Activated T-helper 17 cell treated with anti-CD3 and anti-CD28 coated beads, Interleukin-2, amount 50 U/mL, for 72 hours (primary cell): ENCODE results near the gene CST6. TPM values are rescaled to one million over a fixed set of nuclear protein-coding genes. Genes with fewer than 3 reads are reported as not detected.
"Not testable (repeated sequence)": the region's sequence is repeated elsewhere in the genome, so short reads cannot be mapped to it uniquely, and the experiment has no call there.

ENCODE experiments used
- ATAC-seq: fragments of 150-1000 bp; cut with Tn5 transposase; replicated peaks from 2 replicates; pipeline ENCODE4 v1.10.0; 2021; ENCODE audit warnings: mild to moderate bottlenecking, moderate library complexity
- H3K27ac Mint-ChIP-seq: one replicate; pipeline ENCODE4 v1.8.0; 2022; ENCODE audit warnings: mixed read lengths
- H3K27me3 Mint-ChIP-seq: one replicate; pipeline ENCODE4 v1.8.0; 2022; ENCODE audit warnings: mixed read lengths
- H3K36me3 Mint-ChIP-seq: one replicate; pipeline ENCODE4 v1.8.0; 2022; ENCODE audit warnings: low read depth, mild to moderate bottlenecking, mixed read lengths
- H3K4me1 Mint-ChIP-seq: one replicate; pipeline ENCODE4 v1.8.0; 2022; ENCODE audit warnings: mixed read lengths
- H3K4me3 Mint-ChIP-seq: one replicate; pipeline ENCODE4 v1.8.0; 2022; ENCODE audit warnings: mild to moderate bottlenecking, mixed read lengths
- H3K9me3 Mint-ChIP-seq: one replicate; pipeline ENCODE4 v1.8.0; 2022; ENCODE audit warnings: mixed read lengths
- total RNA-seq, 2 donors: library from RNA; stranded (reverse); gene quantifications; one replicate each; pipeline ENCODE4 v1.2.3, GENCODE V29; 2022

The CST6 gene
- total RNA-seq, 2 donors from 2014 or later: 0.37 TPM; not detected in 1

DNA sequence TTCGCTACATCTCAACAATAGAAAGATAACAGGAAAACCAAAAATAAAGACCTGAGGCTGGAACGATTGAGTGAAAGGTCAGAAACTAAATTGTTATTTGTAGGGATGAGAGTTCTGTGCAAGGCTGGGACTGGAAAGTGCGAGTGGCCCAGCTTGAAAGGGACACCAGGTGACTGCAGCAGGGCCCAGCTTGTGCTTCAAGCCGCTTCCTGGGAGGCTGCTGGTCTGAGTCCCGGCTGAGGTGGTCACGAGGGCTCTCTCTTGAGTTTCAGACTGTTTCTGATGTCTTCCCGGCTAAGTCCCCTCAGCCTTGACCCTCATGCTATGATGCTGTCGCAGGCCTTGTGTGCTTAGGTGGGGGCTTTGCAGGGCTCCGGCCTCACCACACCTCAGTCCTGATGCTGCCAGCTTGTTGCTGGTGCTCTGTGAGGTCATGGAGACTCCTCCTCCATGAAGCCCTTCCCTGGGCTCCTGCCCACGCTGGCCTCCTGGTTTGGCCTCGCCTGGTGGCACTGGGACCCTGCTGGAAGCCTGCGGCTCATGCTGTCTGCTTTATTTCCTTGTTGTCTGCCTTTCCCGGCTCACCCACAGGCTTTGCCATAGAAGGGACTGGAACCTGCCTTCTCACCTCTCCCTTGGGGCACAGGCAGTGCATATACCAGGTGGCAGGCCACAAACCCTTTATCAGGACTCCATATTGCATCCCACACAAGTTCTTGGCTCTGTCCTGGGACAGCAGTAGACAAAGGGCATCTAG, 5.5 kb upstream of the CST6 start:
- H3K4me3 Mint-ChIP-seq: no peak overlapping the region
- H3K27ac Mint-ChIP-seq: no peak overlapping the region
- no peaks in the 10 kb centered on the region for H3K4me1 Mint-ChIP-seq
- H3K9me3 Mint-ChIP-seq: no peaks in the 10 kb centered on the region
- peaks cover 47% of the 10 kb centered on the region for H3K36me3 Mint-ChIP-seq
- no peak for ATAC-seq
- H3K27me3 Mint-ChIP-seq: no peaks in the 10 kb centered on the region

DNA sequence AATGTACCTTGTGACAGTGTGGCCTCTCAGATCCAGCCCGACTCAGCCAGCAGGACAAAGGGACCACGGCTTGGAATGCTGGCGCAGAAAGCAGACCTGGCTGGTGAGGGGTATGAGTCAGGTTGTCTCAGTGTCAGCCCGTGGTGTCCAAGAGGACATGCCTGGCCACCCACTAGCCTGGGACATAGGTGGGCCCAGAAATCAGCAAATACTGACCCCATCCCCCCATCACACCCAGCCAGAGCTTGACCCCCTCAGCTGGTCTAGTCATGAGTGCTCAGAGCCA, 5.0 kb upstream of the CST6 start:
- ATAC-seq: no peak
- no peaks in the 10 kb centered on the region for H3K4me1 Mint-ChIP-seq
- H3K27me3 Mint-ChIP-seq: no peaks in the 10 kb centered on the region

DNA sequence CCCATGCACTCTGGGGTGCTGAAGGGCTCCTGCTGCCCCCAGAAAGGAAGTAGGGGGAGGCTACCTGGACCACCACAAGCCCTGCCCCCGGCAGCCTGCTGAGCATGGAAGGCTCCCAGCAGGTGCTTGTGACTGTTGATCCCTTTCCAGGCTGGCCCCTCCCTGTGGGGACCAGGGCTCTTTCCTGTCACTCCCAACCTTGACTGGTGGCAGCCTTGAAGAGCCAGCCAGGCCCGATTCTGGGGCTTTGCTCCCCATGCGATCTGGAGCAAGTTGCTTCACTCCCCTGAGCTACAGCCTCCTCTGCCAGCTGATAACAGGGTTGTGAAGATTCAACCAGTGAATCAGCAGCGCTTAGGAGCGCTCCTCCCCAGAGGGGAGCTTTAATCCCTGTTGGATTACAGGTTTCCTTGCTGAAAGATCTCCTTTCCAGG, 4.6 kb upstream of the CST6 start:
- Mint-ChIP-seq H3K27ac (no peak overlapping the region), H3K4me3 (no peak overlapping the region), H3K27me3 (no peaks in the 10 kb centered on the region), H3K36me3 (peaks cover 38% of the 10 kb centered on the region), H3K9me3 (no peaks in the 10 kb centered on the region), H3K4me1 (no peaks in the 10 kb centered on the region)
- ATAC-seq: no peak

More for the DNA sequence above, 5.0 kb upstream of the CST6 start:
- Mint-ChIP-seq H3K27ac (no peak overlapping the region), H3K9me3 (no peaks in the 10 kb centered on the region), H3K36me3 (peaks cover 42% of the 10 kb centered on the region), H3K4me3 (no peak overlapping the region)

DNA sequence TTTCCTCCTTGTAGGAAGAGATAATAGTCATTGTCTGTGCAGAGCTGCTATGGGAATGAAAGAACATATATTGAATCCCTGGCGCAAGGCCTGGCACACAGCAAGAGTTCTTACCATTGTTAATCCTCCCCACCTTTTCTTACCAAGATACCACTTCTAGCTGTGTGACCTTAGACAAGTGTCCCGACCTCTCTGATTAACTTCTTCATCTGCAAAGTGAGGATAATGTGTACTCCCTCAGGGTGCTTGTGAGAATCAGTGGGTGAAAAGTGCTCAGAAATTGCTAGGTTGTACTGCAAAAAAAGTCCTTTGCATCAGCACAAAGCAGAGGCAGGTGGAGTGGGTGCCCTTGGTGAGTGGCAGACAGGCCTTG, 3.7 kb upstream of the CST6 start:
- peaks cover 29% of the 10 kb centered on the region for H3K36me3 Mint-ChIP-seq
- H3K27ac Mint-ChIP-seq: peak overlapping the region; percentile 33
- no peak overlapping the region for H3K4me3 Mint-ChIP-seq
- no peaks in the 10 kb centered on the region for H3K9me3 Mint-ChIP-seq
- no peak for ATAC-seq
- H3K4me1 Mint-ChIP-seq: no peaks in the 10 kb centered on the region
- H3K27me3 Mint-ChIP-seq: no peaks in the 10 kb centered on the region

DNA sequence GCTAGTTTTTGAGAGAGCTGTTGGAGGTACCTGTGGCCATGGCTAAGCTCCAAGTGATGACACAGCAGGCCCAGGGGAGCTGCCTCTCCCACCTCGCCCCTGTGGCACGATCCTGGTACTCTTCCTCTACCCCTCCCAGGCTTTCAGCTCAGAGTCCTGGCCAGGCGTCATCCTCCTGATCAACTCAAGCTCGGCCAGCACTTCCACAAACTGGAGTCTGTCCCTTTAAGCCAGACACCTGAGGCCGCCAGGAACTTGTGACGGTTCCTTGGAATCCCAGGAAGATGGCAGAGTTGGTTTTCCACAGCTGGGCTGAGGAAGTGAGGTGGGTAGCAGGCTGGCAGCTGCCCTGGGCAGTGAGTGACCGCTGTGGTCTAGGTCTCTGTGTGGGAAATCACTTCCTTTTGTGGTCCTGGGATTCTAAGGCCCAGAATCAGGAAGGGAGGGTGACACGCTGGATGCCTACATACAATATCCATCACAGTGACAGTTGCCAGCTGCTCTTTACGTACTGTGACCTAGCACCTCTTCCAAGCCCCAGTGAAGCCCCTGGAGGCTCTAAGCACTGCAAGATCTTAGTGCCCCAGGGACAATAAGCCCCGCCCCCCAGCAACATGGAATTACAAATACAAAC, 3.2 kb upstream of the CST6 start:
- no peaks in the 10 kb centered on the region for H3K9me3 Mint-ChIP-seq

DNA sequence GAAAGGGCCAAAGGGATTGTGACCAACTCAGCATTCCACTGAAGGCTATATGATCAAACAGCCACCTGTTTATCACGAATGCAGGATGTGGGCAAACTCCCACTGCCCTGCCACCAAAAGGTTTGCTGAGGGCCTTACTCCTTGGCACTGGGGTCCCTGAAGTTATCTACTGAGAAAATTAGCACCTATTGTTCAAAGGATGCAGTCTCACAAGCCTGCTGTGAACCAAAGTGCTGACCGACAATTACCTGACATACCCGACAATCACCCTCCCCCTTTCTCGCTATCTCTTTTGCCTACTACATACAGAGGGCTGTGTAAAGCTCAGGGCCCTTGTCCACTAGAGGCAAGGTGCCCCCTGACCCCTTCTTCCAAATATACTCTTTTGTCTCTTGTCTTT, 1.8 kb upstream of the CST6 start:
- H3K36me3 Mint-ChIP-seq, ATAC-seq, H3K27ac Mint-ChIP-seq, H3K27me3 Mint-ChIP-seq, H3K4me3 Mint-ChIP-seq, H3K4me1 Mint-ChIP-seq, H3K9me3 Mint-ChIP-seq: not testable (repeated sequence)

More for the DNA sequence above, 3.2 kb upstream of the CST6 start:
- no peak for ATAC-seq
- Mint-ChIP-seq H3K27me3 (no peaks in the 10 kb centered on the region), H3K4me1 (no peaks in the 10 kb centered on the region), H3K36me3 (peaks cover 24% of the 10 kb centered on the region), H3K27ac (peak overlapping the region; percentile 33), H3K4me3 (no peak overlapping the region)

DNA sequence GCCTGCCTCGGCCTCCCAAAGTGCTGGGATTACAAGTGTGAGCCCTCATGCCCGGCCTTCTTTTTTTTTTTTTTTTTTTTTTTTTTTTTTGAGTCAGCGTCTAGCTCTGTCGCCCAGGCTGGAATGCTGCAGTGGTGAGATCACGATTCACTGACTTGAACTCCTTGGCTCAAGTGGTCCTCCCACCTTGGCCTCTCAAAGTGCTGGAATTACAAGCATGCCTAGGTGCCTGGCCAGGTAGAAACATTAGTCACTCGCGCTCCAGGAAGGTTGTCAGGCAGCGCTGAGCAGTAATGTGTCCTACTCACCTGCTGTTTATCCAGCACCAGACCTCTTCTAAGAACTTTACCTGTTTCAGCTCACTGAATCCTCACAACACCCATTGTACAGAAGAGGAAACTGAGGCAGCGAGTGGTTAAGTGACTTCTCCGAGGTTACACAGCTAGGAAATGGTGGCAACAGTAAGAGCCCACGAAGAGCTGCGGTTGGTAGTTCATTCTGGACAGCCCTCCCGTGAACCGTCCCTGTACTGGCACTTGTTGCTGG, 496 bp upstream of the CST6 start:
- no peak for ATAC-seq
- no peaks in the 10 kb centered on the region for H3K9me3 Mint-ChIP-seq
- H3K4me1 Mint-ChIP-seq: no peaks in the 10 kb centered on the region
- H3K27ac Mint-ChIP-seq: no peak overlapping the region
- no peaks in the 10 kb centered on the region for H3K27me3 Mint-ChIP-seq
- H3K4me3 Mint-ChIP-seq: no peak overlapping the region
- no peaks in the 10 kb centered on the region for H3K36me3 Mint-ChIP-seq

DNA sequence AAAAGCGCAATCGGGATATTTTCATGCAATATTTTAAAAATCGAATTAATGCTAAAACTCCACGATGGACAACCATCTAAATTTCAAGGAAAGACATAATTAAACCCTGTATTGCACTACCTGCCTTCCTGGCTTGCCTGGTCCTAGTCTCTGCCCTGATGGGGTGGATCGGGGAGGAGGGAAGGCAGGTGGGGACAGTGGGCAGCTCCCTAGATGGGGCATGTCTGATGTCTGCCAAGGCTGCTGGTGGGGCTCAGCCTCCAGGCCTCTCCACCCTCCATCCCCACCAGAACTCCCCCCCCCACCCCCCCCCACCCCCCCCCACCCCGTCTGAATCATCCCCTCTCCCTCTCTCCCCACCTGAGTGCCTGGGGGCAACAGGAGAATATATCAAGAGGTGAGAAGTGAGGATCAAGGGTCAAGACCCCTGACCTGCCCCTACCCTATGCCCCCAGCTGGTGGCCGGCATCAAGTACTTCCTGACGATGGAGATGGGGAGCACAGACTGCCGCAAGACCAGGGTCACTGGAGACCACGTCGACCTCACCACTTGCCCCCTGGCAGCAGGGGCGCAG, 650 bp downstream of the CST6 start:
- H3K4me3 Mint-ChIP-seq: no peak overlapping the region
- H3K27ac Mint-ChIP-seq: no peak overlapping the region
- H3K4me1 Mint-ChIP-seq: no peaks in the 10 kb centered on the region
- no peak for ATAC-seq
- no peaks in the 10 kb centered on the region for H3K36me3 Mint-ChIP-seq
- H3K9me3 Mint-ChIP-seq: no peaks in the 10 kb centered on the region
- no peaks in the 10 kb centered on the region for H3K27me3 Mint-ChIP-seq

DNA sequence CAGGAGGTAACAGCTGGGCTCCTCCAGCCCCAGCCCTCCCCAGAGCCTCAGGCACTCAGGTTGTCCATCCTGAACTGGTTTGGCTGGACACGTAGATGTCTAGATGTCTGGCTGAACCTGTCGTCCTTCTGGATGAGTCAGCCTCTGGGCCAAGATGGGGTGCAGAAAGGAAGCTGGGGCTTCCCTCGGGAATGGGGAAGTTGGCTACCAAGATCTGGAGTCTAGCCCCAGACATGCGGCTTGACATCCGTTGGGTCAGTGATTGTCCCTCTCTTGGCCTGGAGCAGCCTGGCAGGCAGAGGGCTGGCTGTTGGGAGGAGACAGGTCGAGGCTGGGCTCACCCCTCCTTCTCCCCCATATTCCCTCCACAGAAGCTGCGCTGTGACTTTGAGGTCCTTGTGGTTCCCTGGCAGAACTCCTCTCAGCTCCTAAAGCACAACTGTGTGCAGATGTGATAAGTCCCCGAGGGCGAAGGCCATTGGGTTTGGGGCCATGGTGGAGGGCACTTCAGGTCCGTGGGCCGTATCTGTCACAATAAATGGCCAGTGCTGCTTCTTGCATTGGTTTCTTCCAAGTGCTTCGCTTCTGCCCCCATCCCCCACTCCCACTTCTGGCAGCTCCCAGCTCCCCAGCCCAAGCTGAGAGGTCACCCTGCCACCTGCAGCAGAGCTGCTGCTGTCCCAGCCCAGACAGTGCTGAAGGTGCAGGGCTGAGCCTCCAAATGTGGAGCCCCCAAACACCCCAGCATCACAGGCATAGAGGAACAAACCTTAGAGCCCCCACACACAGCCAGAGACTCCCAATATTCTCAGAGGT, 1.3 kb downstream of the CST6 start:
- Mint-ChIP-seq H3K4me1 (no peaks in the 10 kb centered on the region), H3K36me3 (no peaks in the 10 kb centered on the region), H3K27me3 (no peaks in the 10 kb centered on the region), H3K4me3 (no peak overlapping the region), H3K9me3 (no peaks in the 10 kb centered on the region), H3K27ac (no peak overlapping the region)
- ATAC-seq: no peak

DNA sequence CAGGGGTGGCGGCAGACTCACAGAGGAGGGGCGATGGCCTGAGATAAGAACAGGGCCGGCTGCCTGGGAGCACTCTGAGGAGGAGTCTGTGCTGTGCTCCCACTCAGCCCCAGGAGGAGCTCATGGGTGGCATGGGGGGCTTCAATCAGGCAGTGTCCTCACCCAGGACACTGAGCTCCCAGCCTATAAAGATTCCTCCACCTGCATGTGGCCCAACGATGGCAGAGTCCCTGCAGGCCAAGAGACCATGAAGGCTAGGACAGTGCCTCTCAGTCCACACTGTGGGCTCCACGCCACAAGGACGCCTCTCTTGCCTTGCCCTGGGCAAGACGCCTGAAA, 1.9 kb downstream of the CST6 start:
- no peaks in the 10 kb centered on the region for H3K9me3 Mint-ChIP-seq
- no peak for ATAC-seq
- no peaks in the 10 kb centered on the region for H3K27me3 Mint-ChIP-seq
- no peak overlapping the region for H3K27ac Mint-ChIP-seq
- H3K4me3 Mint-ChIP-seq: no peak overlapping the region
- H3K4me1 Mint-ChIP-seq: no peaks in the 10 kb centered on the region
- no peaks in the 10 kb centered on the region for H3K36me3 Mint-ChIP-seq

DNA sequence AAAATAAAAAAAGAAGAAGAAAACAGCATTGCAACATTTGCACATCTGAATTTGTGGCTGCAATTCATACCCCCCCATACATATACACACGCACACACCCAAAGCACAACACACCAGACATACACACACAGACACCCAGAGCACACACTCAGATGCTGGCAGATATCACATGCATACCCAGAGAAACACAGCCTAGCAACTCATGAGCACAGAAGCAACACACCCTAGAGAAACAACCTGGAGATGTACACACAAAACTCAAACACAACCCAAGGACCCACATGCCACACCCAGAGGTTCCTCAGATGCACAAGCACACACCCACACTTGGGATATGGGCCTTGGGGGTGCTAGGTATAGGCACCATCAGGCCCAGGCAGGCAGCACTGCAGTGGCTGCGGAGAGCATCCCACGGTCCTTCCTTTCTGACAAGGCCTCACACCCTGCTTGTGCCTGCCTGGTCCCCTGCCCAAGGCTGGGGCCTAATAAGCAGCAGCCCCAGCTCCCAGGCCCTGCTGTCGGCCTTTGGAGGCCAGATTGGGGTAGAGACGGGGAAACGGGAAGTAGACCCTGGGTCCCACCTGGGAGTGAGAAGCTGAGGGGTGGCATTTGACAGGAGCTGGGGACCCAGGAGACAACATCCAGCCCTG, 3.1 kb downstream of the CST6 start:
- Mint-ChIP-seq H3K36me3 (no peaks in the 10 kb centered on the region), H3K27me3 (no peaks in the 10 kb centered on the region), H3K27ac (no peak overlapping the region), H3K4me1 (no peaks in the 10 kb centered on the region), H3K9me3 (no peaks in the 10 kb centered on the region), H3K4me3 (no peak overlapping the region)
- no peak for ATAC-seq

DNA sequence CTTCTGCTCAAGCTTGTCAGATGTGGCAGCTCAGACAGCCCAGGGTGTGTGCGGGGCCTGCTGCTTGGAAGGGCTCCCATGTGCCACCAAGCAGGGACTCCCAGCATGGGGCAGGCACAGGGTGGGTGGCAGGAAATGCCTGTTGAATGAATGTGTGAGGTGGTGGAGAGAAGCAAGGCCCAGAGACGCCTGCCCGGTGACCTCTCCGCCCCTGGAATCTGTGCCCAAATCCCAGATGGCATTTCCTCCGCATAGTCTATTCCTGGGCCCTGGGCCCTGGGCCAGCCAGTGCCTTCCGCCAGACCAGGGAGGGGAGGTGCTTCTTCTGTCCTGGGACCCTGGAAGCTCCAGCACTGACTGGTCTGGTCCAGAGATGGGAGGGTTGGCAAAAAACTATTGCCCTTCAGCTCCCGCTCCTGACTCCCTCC, 3.7 kb downstream of the CST6 start:
- no peak for ATAC-seq
- no peaks in the 10 kb centered on the region for H3K27me3 Mint-ChIP-seq
- H3K36me3 Mint-ChIP-seq: no peaks in the 10 kb centered on the region
- H3K4me3 Mint-ChIP-seq: no peak overlapping the region
- H3K9me3 Mint-ChIP-seq: no peaks in the 10 kb centered on the region
- H3K27ac Mint-ChIP-seq: no peak overlapping the region
- H3K4me1 Mint-ChIP-seq: no peaks in the 10 kb centered on the region

DNA sequence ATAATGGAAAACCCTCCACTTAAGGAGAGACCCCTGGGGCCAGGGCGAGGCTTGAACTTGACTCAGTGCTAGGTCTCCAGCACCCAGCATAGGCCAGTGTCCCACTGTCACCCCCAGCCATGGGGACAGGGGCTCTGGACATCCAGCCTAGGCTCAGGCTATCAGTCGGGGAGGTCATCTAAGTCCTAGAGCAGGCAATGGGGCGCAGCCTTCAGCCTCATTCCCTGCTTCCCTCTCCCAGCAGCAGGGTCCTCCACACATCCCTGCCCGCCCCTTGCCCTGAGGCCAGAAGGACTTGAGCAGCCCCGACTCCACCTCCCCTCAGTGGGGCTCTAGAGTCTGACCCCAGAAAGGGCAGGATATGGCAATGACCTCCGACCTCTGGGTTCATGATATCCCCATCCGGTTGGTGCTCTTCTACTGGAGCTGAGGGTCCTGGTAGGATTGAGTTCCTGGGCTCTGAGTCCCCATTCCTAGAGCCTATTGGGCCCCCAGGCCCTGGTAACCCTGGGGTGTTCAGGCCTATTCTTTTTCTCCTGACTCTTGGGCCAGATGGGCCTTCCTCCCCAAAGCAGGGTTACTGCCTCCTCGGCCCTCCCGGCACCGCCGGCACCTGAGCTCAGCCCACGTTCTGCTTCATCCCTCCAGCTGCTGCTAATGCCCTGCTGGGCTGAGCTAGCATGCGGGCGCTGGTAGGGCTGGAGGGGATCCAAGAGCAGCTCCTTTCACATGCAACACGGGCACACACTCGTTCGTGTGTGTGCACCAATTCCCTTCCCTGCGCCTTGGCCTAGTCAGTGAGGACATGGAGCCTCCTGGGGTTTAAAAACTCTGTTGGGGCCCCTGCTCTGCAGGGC, 4.4 kb downstream of the CST6 start:
- no peak overlapping the region for H3K4me3 Mint-ChIP-seq
- H3K36me3 Mint-ChIP-seq: no peaks in the 10 kb centered on the region
- H3K9me3 Mint-ChIP-seq: no peaks in the 10 kb centered on the region
- H3K4me1 Mint-ChIP-seq: no peaks in the 10 kb centered on the region
- H3K27me3 Mint-ChIP-seq: no peaks in the 10 kb centered on the region
- H3K27ac Mint-ChIP-seq: no peak overlapping the region
- ATAC-seq: no peak
